Measurements from ENCODE around the gene WDR49.

Gene WDR49

DNA sequence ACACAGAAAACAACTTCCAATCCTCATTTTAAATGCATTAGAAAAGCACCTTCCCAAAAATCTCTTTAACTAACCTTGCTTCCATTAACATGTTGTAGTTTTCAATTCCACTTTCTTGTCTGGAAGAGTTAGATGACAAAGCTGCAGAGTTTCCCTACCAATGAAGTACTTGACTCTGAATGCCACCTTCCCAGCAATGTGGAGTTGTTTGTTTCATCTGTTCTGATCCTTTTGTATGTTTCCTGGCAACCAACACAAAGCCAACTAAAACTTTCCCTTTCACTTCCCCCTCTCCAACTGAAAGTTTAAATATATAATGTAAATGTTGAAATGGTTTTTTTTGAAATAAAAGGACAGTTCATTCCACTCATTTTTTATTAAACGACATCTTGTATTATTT is at the start of gene WDR49:
TSS of gene WDR49 (minus strand) at position 183 of the 400 bp plus-strand sequence. CDS start 517 bp downstream, outside the sequence.
- H3K4me3 ChIP-seq (ENCODE audit: low read depth in 1 of 2, low read length in 2 of 2): peak within 1 kb of the TSS in 1 of 2 donors; percentile 34
- no peaks in the 10 kb centered on the region for H3K27me3 ChIP-seq (ENCODE audit: control insufficient read depth in 1 of 2, insufficient read depth in 2 of 2, low read length in 2 of 2)
- H3K4me1 ChIP-seq (ENCODE audit: control insufficient read depth in 1 of 2, insufficient read depth in 2 of 2, low read length in 2 of 2): peaks cover 29 to 31% of the 10 kb centered on the region in 2 donors
- no peak within 1 kb of the TSS for H3K27ac ChIP-seq (ENCODE audit: low read depth, low read length)
- peaks cover 0 to 4% of the 10 kb centered on the region in 2 donors for H3K9me3 ChIP-seq (ENCODE audit: control insufficient read depth in 1 of 2, low read length in 2 of 2)
- H3K9ac ChIP-seq (ENCODE audit: low read depth in 1 of 2, low read length in 2 of 2): no peak within 1 kb of the TSS
- H3K36me3 ChIP-seq (ENCODE audit: control insufficient read depth in 1 of 2, insufficient read depth in 2 of 2, low read length in 2 of 2): no peaks in the 10 kb centered on the region

DNA sequence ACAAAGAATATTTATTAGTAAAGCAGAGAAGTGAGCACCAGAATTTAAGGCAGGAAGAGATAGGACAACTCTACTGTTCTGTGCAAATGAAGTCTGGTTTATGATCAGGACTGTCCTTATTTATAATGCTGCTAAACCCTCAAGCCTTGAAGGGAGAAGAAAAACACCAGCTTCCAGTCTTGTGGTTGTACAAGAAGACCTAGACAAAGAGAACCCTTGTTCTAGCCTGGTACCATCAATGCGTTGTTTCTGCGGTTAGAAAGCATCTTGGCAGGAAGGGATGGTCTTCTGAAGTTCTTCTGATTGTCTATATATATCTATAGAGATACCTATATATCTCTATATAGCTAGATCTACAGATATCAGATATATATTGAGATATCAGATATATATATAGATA is 47.2 kb upstream of the WDR49 start:
- Histone ChIP-seq H3K27ac (ENCODE audit: low read depth, low read length) (no peak overlapping the region), H3K36me3 (ENCODE audit: control insufficient read depth in 1 of 2, insufficient read depth in 2 of 2, low read length in 2 of 2) (peaks cover 0 to 11% of the 10 kb centered on the region in 2 donors), H3K4me1 (ENCODE audit: control insufficient read depth in 1 of 2, insufficient read depth in 2 of 2, low read length in 2 of 2) (peaks cover 0 to 5% of the 10 kb centered on the region in 2 donors), H3K9me3 (ENCODE audit: control insufficient read depth in 1 of 2, low read length in 2 of 2) (no peaks in the 10 kb centered on the region), H3K4me3 (ENCODE audit: low read depth in 1 of 2, low read length in 2 of 2) (no peak overlapping the region), H3K27me3 (ENCODE audit: control insufficient read depth in 1 of 2, insufficient read depth in 2 of 2, low read length in 2 of 2) (no peaks in the 10 kb centered on the region), H3K9ac (ENCODE audit: low read depth in 1 of 2, low read length in 2 of 2) (no peak overlapping the region)

DNA sequence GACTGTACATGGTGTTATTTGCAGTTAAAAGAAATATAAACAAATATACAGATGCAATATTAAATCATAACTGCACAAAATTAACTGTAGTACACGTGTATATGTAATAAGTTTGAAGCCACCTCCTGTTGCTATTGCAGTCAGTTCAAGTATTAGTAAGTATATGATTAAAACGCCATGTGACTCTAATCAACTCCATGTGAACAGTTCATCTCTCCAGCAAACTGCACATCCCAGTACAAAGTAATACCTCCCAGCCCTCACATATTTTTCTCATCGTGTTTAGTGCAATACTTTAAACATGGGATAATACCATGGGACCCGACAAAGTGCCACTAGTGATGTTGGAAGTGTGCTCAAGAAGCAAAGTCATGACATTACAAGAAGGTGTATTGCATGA is 46.3 kb upstream of the WDR49 start:
- H3K27ac ChIP-seq (ENCODE audit: low read depth, low read length): no peak overlapping the region
- peaks cover 0 to 5% of the 10 kb centered on the region in 2 donors for H3K4me1 ChIP-seq (ENCODE audit: control insufficient read depth in 1 of 2, insufficient read depth in 2 of 2, low read length in 2 of 2)
- no peaks in the 10 kb centered on the region for H3K9me3 ChIP-seq (ENCODE audit: control insufficient read depth in 1 of 2, low read length in 2 of 2)
- H3K9ac ChIP-seq (ENCODE audit: low read depth in 1 of 2, low read length in 2 of 2): no peak overlapping the region
- no peak overlapping the region for H3K4me3 ChIP-seq (ENCODE audit: low read depth in 1 of 2, low read length in 2 of 2)
- H3K36me3 ChIP-seq (ENCODE audit: control insufficient read depth in 1 of 2, insufficient read depth in 2 of 2, low read length in 2 of 2): peaks cover under 1 to 13% of the 10 kb centered on the region in 2 donors
- H3K27me3 ChIP-seq (ENCODE audit: control insufficient read depth in 1 of 2, insufficient read depth in 2 of 2, low read length in 2 of 2): no peaks in the 10 kb centered on the region

DNA sequence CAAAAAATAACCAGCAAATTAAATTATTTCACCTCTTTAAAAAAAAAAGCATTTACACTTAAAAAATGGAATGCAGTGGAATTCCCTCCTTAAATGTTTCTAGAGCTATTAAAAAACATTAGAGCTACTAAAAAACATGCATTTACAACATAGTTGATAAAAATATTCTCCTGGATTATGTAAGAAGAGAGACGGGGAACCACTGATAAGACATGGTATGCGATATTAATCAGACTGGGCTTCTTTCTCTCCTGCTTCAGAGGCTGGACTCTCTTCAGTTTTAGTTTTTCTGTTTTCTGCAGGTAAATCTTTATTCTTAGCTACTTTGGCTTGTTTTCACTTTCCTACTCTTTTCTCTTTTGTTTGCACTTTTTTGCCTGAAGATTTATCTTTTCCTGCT is 40.4 kb upstream of the WDR49 start:
- Histone ChIP-seq H3K4me1 (ENCODE audit: control insufficient read depth in 1 of 2, insufficient read depth in 2 of 2, low read length in 2 of 2) (peaks cover 0 to 1% of the 10 kb centered on the region in 2 donors), H3K9ac (ENCODE audit: low read depth in 1 of 2, low read length in 2 of 2) (no peak overlapping the region), H3K4me3 (ENCODE audit: low read depth in 1 of 2, low read length in 2 of 2) (no peak overlapping the region), H3K27me3 (ENCODE audit: control insufficient read depth in 1 of 2, insufficient read depth in 2 of 2, low read length in 2 of 2) (no peaks in the 10 kb centered on the region), H3K9me3 (ENCODE audit: control insufficient read depth in 1 of 2, low read length in 2 of 2) (no peaks in the 10 kb centered on the region), H3K27ac (ENCODE audit: low read depth, low read length) (no peak overlapping the region), H3K36me3 (ENCODE audit: control insufficient read depth in 1 of 2, insufficient read depth in 2 of 2, low read length in 2 of 2) (peaks cover 7 to 28% of the 10 kb centered on the region in 2 donors)

DNA sequence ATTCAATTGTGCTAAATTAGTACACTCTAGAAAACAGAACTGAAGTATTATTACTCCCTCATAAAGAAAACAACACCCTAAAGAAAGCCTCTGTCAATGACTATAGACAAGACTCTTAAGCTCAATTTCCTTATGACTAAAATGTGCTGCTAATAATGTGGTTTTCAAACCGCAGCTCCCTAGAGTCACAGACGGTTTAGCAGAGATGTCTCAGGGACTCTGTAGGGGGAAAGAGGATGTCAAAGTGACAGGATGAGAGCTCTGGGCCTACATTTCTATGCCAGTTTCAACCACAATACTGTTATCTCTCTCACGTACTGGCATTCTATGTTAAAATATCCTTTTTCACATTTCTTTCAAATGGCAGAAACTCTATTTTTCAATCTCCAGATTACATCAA is 37.6 kb upstream of the WDR49 start:
- H3K9me3 ChIP-seq (ENCODE audit: control insufficient read depth in 1 of 2, low read length in 2 of 2): no peaks in the 10 kb centered on the region
- H3K4me1 ChIP-seq (ENCODE audit: control insufficient read depth in 1 of 2, insufficient read depth in 2 of 2, low read length in 2 of 2): no peaks in the 10 kb centered on the region
- no peak overlapping the region for H3K27ac ChIP-seq (ENCODE audit: low read depth, low read length)
- H3K4me3 ChIP-seq (ENCODE audit: low read depth in 1 of 2, low read length in 2 of 2): no peak overlapping the region
- no peak overlapping the region for H3K9ac ChIP-seq (ENCODE audit: low read depth in 1 of 2, low read length in 2 of 2)
- H3K27me3 ChIP-seq (ENCODE audit: control insufficient read depth in 1 of 2, insufficient read depth in 2 of 2, low read length in 2 of 2): no peaks in the 10 kb centered on the region
- peaks cover 11 to 35% of the 10 kb centered on the region in 2 donors for H3K36me3 ChIP-seq (ENCODE audit: control insufficient read depth in 1 of 2, insufficient read depth in 2 of 2, low read length in 2 of 2)

DNA sequence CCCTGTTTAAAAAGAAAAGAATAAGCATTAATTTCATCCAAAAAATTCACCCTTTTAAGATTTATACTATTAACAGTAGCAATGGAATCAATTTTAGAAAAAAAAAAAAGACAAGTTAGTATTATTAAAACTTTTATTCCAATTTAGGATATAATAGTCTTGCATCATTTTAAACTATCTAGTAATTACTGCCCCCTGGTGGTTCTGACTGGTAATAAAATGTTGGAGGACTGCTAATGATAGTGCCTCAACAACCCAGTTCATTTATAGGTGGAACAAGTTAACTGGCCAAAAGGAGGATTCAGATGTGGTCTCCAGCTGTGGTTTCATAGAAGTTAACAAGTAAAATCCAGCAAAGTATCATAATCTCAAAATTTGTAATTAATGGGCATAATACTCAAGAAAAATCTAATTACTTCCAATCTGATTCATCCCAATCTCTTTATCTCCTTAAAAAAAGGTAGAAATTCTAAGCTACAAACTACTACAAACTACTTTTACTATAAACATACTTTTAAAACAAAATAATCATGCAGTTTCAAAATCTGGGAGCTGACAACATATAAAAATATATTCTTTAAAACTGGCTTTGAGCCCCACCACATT is 30.7 kb upstream of the WDR49 start:
- Histone ChIP-seq H3K9ac (ENCODE audit: low read depth in 1 of 2, low read length in 2 of 2) (no peak overlapping the region), H3K27me3 (ENCODE audit: control insufficient read depth in 1 of 2, insufficient read depth in 2 of 2, low read length in 2 of 2) (no peaks in the 10 kb centered on the region), H3K9me3 (ENCODE audit: control insufficient read depth in 1 of 2, low read length in 2 of 2) (no peaks in the 10 kb centered on the region), H3K4me1 (ENCODE audit: control insufficient read depth in 1 of 2, insufficient read depth in 2 of 2, low read length in 2 of 2) (no peaks in the 10 kb centered on the region), H3K36me3 (ENCODE audit: control insufficient read depth in 1 of 2, insufficient read depth in 2 of 2, low read length in 2 of 2) (peaks cover 13 to 36% of the 10 kb centered on the region in 2 donors), H3K27ac (ENCODE audit: low read depth, low read length) (no peak overlapping the region), H3K4me3 (ENCODE audit: low read depth in 1 of 2, low read length in 2 of 2) (no peak overlapping the region)

DNA sequence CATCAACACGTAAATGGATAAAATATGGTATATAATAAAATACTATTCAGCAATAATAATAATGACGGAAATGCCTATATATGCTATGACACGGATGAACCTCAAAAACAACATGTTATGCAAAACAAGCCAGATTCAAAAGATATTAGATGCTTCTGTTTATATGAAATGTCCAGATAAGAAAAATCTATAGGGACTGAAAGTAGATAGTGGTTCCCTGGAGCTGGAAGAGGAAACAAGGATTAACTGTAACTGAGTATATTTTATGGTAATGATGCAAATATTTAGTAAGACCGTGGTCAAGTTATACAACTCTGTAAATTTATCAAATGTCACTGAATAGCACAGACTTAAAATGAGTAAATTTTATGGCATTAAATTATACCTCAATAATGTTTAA is 25.8 kb upstream of the WDR49 start:
- Histone ChIP-seq H3K36me3 (ENCODE audit: control insufficient read depth in 1 of 2, insufficient read depth in 2 of 2, low read length in 2 of 2) (peaks cover 15 to 31% of the 10 kb centered on the region in 2 donors), H3K27ac (ENCODE audit: low read depth, low read length) (no peak overlapping the region), H3K9ac (ENCODE audit: low read depth in 1 of 2, low read length in 2 of 2) (no peak overlapping the region), H3K27me3 (ENCODE audit: control insufficient read depth in 1 of 2, insufficient read depth in 2 of 2, low read length in 2 of 2) (no peaks in the 10 kb centered on the region), H3K4me3 (ENCODE audit: low read depth in 1 of 2, low read length in 2 of 2) (no peak overlapping the region), H3K4me1 (ENCODE audit: control insufficient read depth in 1 of 2, insufficient read depth in 2 of 2, low read length in 2 of 2) (no peaks in the 10 kb centered on the region), H3K9me3 (ENCODE audit: control insufficient read depth in 1 of 2, low read length in 2 of 2) (peaks cover 0 to 3% of the 10 kb centered on the region in 2 donors)

DNA sequence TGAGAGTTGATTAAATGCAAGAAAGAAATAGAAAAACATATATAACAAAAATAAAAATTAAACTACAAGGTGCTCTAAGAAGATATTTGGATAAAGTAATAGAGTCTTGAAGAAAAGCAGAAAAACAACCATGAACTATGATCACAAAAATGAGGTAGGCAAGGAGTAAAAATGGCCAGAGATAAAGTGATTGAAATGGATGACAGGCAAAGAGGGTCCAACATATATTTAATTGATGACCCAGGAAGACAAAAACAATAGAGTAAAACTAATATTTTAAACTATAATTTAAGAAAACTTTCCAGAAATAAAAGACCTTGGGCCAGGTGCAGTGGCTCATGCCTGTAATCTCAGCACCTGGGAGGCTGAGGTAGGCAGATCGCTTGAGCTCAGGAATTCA is 22.1 kb upstream of the WDR49 start:
- no peak overlapping the region for H3K27ac ChIP-seq (ENCODE audit: low read depth, low read length)
- H3K4me3 ChIP-seq (ENCODE audit: low read depth in 1 of 2, low read length in 2 of 2): no peak overlapping the region
- peaks cover 15 to 16% of the 10 kb centered on the region in 2 donors for H3K36me3 ChIP-seq (ENCODE audit: control insufficient read depth in 1 of 2, insufficient read depth in 2 of 2, low read length in 2 of 2)
- peaks cover 0 to 3% of the 10 kb centered on the region in 2 donors for H3K9me3 ChIP-seq (ENCODE audit: control insufficient read depth in 1 of 2, low read length in 2 of 2)
- H3K4me1 ChIP-seq (ENCODE audit: control insufficient read depth in 1 of 2, insufficient read depth in 2 of 2, low read length in 2 of 2): no peaks in the 10 kb centered on the region
- no peak overlapping the region for H3K9ac ChIP-seq (ENCODE audit: low read depth in 1 of 2, low read length in 2 of 2)
- no peaks in the 10 kb centered on the region for H3K27me3 ChIP-seq (ENCODE audit: control insufficient read depth in 1 of 2, insufficient read depth in 2 of 2, low read length in 2 of 2)

DNA sequence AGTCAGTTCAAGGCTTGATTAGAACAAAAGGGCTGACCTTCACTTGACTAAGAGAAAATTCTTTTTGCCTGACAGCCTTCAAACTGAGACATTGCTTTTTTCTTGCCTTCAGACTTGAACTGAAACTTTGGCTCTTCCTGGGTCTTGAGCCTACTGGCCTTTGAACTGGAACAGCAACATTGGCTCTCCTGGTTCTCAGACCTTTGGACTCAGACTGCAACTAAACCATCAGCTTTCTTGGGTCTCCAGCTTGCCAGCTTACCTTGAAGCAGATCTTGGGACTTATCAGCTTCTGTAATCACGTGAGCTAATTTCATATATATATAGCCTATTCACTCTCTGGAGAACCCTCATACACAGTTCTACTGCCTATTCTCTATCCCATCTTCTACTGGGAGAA is 19.5 kb upstream of the WDR49 start:
- Histone ChIP-seq H3K27me3 (ENCODE audit: control insufficient read depth in 1 of 2, insufficient read depth in 2 of 2, low read length in 2 of 2) (no peaks in the 10 kb centered on the region), H3K9me3 (ENCODE audit: control insufficient read depth in 1 of 2, low read length in 2 of 2) (peaks cover 0 to 3% of the 10 kb centered on the region in 2 donors), H3K9ac (ENCODE audit: low read depth in 1 of 2, low read length in 2 of 2) (no peak overlapping the region), H3K27ac (ENCODE audit: low read depth, low read length) (no peak overlapping the region), H3K36me3 (ENCODE audit: control insufficient read depth in 1 of 2, insufficient read depth in 2 of 2, low read length in 2 of 2) (peaks cover 11 to 15% of the 10 kb centered on the region in 2 donors), H3K4me3 (ENCODE audit: low read depth in 1 of 2, low read length in 2 of 2) (no peak overlapping the region), H3K4me1 (ENCODE audit: control insufficient read depth in 1 of 2, insufficient read depth in 2 of 2, low read length in 2 of 2) (peaks cover 4 to 7% of the 10 kb centered on the region in 2 donors)

DNA sequence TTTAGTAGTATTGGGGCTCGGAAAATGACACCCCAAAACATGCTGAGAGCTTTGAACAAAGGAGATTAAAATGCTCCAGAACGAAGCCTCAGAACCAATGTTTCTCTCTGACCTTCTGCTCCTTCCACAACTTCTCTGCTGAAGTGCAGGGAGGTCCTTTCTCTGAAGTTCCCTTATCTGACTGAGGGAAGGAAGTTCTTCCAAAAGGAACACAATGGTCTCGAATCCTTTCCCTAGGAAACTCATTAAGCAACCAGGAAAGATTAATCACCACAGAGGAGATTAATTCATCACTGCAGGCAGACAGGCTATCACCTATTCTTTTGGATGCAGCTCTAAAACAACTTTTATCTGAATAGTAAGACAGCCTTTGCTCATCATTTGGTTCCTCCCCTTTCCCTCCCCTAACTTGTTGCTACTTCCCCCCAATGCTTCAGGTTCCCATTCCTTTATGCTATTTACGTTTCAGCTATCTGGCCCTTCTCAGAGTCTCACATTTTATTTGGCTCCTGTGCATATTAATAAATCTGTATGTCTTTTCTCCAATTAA is 18.2 kb upstream of the WDR49 start:
- Histone ChIP-seq H3K4me1 (ENCODE audit: control insufficient read depth in 1 of 2, insufficient read depth in 2 of 2, low read length in 2 of 2) (peaks cover 4 to 7% of the 10 kb centered on the region in 2 donors), H3K27me3 (ENCODE audit: control insufficient read depth in 1 of 2, insufficient read depth in 2 of 2, low read length in 2 of 2) (no peaks in the 10 kb centered on the region), H3K9me3 (ENCODE audit: control insufficient read depth in 1 of 2, low read length in 2 of 2) (peaks cover 0 to 3% of the 10 kb centered on the region in 2 donors), H3K9ac (ENCODE audit: low read depth in 1 of 2, low read length in 2 of 2) (no peak overlapping the region), H3K27ac (ENCODE audit: low read depth, low read length) (no peak overlapping the region), H3K4me3 (ENCODE audit: low read depth in 1 of 2, low read length in 2 of 2) (no peak overlapping the region), H3K36me3 (ENCODE audit: control insufficient read depth in 1 of 2, insufficient read depth in 2 of 2, low read length in 2 of 2) (peaks cover 11 to 15% of the 10 kb centered on the region in 2 donors)
